Measurements from ENCODE around the gene RSL1D1. TPM values are rescaled to one million over a fixed set of nuclear protein-coding genes. Genes with fewer than 3 reads are reported as not detected.

RSL1D1 gene
- total RNA-seq, 1 donor from 2014 or later: 224 TPM

DNA sequence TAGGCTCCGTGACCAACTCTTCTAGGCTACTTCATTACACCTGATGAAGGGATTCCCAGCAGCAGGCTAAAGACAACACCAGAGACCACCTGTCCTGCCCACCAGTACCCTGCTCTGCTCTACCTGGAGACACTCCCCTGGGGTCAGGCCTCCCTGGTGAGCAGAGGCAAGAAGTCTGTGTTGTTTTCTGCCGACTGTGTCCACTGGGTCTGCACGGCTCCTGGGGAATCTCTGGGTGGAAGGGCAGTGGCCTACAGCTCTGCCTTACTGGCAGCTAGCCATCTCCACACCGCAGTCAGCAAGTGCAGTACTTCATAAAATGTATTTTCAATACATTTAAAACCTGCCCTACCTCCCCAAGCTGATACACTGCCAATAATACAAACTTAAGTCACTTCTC, 6.8 kb downstream of the RSL1D1 start:
- Mint-ChIP-seq H3K36me3 (ENCODE audit: low read depth) (peaks cover 82% of the 10 kb centered on the region), H3K4me1 (peaks cover 19% of the 10 kb centered on the region), H3K27me3 (no peaks in the 10 kb centered on the region), H3K4me3 (no peak overlapping the region), H3K9me3 (no peaks in the 10 kb centered on the region), H3K27ac (no peak overlapping the region)
- DNase-seq (no peak), ATAC-seq (ENCODE audit: low read depth) (no peak)
- TF ChIP-seq, protein P1, sequence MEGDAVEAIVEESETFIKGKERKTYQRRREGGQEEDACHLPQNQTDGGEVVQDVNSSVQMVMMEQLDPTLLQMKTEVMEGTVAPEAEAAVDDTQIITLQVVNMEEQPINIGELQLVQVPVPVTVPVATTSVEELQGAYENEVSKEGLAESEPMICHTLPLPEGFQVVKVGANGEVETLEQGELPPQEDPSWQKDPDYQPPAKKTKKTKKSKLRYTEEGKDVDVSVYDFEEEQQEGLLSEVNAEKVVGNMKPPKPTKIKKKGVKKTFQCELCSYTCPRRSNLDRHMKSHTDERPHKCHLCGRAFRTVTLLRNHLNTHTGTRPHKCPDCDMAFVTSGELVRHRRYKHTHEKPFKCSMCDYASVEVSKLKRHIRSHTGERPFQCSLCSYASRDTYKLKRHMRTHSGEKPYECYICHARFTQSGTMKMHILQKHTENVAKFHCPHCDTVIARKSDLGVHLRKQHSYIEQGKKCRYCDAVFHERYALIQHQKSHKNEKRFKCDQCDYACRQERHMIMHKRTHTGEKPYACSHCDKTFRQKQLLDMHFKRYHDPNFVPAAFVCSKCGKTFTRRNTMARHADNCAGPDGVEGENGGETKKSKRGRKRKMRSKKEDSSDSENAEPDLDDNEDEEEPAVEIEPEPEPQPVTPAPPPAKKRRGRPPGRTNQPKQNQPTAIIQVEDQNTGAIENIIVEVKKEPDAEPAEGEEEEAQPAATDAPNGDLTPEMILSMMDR (IDR thresholded peaks at IDR 0.05): no peak
- ChIA-PET CTCF (no interaction called here), POLR2A (interaction anchor here (0.6 kb wide), 1 partner anchor 808 kb away, joined by 4 read pairs; no protein-coding TSS in a partner anchor)
- intact Hi-C loops (cut with micrococcal nuclease): no loop called here

DNA sequence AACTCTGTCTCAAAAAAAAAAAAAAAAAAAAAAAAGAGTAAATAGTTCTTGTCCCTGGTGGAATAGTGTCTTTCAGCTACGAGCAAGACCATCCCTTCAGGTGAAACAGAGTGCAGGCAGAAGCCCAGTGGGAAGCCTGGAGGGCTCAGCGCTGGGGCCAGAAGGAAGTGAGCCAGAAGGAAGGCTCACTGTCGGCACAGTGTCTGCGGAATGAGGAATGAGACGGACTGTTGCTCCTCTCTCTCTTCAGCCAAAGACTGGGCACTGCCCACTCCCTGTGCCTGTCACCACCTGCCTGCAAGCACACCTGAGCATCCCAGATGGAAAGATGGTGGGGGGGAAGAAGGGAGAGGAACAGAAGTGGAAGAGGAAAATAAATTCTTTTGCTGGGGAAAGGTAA, 7.5 kb downstream of the RSL1D1 start:
- CTCF ChIA-PET: no interaction called here
- TF ChIP-seq, protein P1 (IDR thresholded peaks at IDR 0.05): no peak
- POLR2A ChIA-PET: interaction anchor here (0.6 kb wide), 1 partner anchor 167 kb away, joined by 3 read pairs; no protein-coding TSS in a partner anchor
- intact Hi-C loops (cut with micrococcal nuclease): no loop called here
- H3K36me3 Mint-ChIP-seq (ENCODE audit: low read depth): peaks cover 82% of the 10 kb centered on the region
- no peak for ATAC-seq (ENCODE audit: low read depth)
- no peak for DNase-seq
- H3K27ac Mint-ChIP-seq: no peak overlapping the region
- H3K9me3 Mint-ChIP-seq: no peaks in the 10 kb centered on the region
- peaks cover 13% of the 10 kb centered on the region for H3K4me1 Mint-ChIP-seq
- H3K27me3 Mint-ChIP-seq: no peaks in the 10 kb centered on the region
- no peak overlapping the region for H3K4me3 Mint-ChIP-seq

DNA sequence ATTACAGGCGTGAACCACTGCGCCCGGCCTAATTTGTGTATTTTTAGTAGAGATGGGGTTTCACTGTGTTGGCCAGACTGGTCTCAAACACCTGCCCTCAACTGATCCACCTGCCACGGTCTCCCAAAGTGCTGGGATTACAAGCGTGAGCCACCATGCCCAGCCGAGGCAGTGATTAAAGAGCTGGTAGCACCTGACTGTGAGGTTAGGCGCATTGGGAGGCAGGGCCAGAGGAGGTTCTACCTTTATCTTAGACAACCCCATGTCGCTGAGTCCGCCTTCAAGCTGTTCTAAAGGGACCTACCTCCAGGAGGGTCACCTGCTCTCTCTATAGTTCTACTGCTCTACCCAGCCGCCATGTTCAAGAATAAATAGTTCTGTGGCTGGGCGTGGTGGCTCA, 8.1 kb downstream of the RSL1D1 start:
- POLR2A ChIA-PET: no interaction called here
- no peak for DNase-seq
- H3K9me3 Mint-ChIP-seq: no peaks in the 10 kb centered on the region
- CTCF ChIA-PET: no interaction called here
- intact Hi-C loops (cut with micrococcal nuclease): no loop called here
- H3K36me3 Mint-ChIP-seq (ENCODE audit: low read depth): peaks cover 84% of the 10 kb centered on the region
- TF ChIP-seq, protein P1 (IDR thresholded peaks at IDR 0.05): no peak
- H3K4me3 Mint-ChIP-seq: no peak overlapping the region
- peaks cover 8% of the 10 kb centered on the region for H3K4me1 Mint-ChIP-seq
- H3K27ac Mint-ChIP-seq: no peak overlapping the region
- ATAC-seq (ENCODE audit: low read depth): no peak
- H3K27me3 Mint-ChIP-seq: no peaks in the 10 kb centered on the region

DNA sequence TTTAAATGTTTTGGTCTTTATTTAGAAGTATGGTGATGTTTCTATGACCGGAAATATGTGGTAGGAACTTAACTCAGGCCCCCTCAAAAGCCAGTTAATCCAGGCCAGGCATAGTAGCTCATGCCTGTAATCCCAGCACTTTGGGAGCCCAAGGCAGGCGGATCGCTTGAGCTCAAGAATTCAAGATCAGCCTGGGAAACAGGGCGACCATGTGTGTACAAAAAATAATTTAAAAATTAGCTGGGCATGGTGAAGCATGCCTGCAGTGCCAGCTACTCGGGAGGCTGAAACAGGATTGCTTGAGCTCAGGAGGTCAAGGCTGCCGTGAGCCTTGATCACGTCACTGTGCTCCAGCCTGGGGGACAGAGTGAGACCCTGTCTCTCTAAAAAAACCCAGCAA, 10.3 kb downstream of the RSL1D1 start:
- POLR2A ChIA-PET: no interaction called here
- peaks cover 85% of the 10 kb centered on the region for H3K36me3 Mint-ChIP-seq (ENCODE audit: low read depth)
- CTCF ChIA-PET: no interaction called here
- TF ChIP-seq, protein P1 (IDR thresholded peaks at IDR 0.05): no peak
- no peaks in the 10 kb centered on the region for H3K27me3 Mint-ChIP-seq
- H3K27ac Mint-ChIP-seq: no peak overlapping the region
- H3K4me1 Mint-ChIP-seq: no peaks in the 10 kb centered on the region
- H3K9me3 Mint-ChIP-seq: no peaks in the 10 kb centered on the region
- ATAC-seq (ENCODE audit: low read depth) (no peak), DNase-seq (no peak)
- H3K4me3 Mint-ChIP-seq: no peak overlapping the region
- intact Hi-C loops (cut with micrococcal nuclease): no loop called here

DNA sequence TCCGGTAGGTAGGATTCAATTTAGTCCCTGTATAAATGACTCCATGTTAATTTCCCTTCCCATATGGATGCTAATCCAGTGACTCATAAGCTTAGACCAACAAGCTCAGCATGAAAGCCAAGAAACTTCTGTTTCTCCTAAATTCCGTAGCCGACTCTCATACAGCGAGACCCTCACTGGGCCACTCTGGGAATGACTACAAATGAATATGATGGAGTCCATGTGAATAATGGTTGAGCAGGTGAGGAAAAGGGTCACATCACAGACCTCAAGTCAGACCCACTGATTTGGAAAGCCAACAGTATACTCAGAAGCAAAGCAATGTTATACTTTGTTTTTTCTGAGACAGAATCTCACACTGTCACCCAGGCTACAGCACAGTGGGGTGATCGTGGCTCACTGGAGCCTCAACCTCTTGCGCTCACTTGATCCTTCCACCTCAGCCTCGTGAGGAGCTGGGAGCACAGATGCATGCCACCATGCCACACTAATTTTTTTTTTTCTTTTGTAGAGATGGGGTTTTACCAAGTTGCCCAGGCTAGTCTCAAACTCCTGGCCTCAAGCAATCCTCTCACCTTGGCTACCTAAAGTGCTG, 14.6 kb downstream of the RSL1D1 start:
- CTCF ChIA-PET: no interaction called here
- no peak for ATAC-seq (ENCODE audit: low read depth)

More for the DNA sequence above, 14.6 kb downstream of the RSL1D1 start:
- POLR2A ChIA-PET: interaction anchor here (0.6 to 1.5 kb wide), 2 partner anchors 14 to 342 kb away, joined by 5 to 9 read pairs; no protein-coding TSS in a partner anchor
- no peaks in the 10 kb centered on the region for H3K4me1 Mint-ChIP-seq
- DNase-seq: no peak
- H3K36me3 Mint-ChIP-seq (ENCODE audit: low read depth): peaks cover 58% of the 10 kb centered on the region
- H3K27ac Mint-ChIP-seq: no peak overlapping the region
- TF ChIP-seq, protein P1 (IDR thresholded peaks at IDR 0.05): no peak
- intact Hi-C loops (cut with micrococcal nuclease): no loop called here
- H3K9me3 Mint-ChIP-seq: no peaks in the 10 kb centered on the region
- no peak overlapping the region for H3K4me3 Mint-ChIP-seq
- no peaks in the 10 kb centered on the region for H3K27me3 Mint-ChIP-seq
